GM19452 (cell line): ENCODE data around the gene KIRREL3.

Experiments
- ATAC-seq: cut with Tn5 transposase; IDR thresholded peaks from one replicate; pipeline ENCODE4 v1.9.1; 2021; ENCODE audit not compliant: unreplicated experiment

Gene KIRREL3

DNA sequence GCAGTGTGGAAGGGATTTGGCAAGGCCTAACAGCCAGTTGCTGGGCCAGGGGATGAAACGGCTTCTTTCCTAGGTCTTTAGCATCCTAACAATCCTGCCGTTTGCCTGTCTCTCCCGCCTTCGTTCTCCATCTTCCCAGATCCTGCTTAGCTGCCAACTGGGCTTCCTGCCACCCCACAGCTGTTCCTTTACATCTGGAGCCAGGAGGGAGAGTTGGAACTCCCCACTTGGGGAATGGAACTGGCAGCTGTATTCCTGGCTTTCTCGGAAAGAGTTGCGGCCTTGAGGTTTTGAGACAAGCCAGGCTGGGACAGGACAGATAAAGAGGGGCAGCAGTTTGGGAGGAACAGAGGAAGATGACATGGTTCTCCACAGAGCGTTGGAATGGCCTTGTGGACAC is 585.4 kb downstream of the KIRREL3 start:
- no peak for ATAC-seq

GRCh38 chr11:126414615-126415014 is 586.0 kb downstream of the KIRREL3 start:
- no peak for ATAC-seq

- ATAC-seq: no peak
These were observed 586.6 kb downstream of the KIRREL3 start for GRCh38 chr11:126413843-126414405.

DNA sequence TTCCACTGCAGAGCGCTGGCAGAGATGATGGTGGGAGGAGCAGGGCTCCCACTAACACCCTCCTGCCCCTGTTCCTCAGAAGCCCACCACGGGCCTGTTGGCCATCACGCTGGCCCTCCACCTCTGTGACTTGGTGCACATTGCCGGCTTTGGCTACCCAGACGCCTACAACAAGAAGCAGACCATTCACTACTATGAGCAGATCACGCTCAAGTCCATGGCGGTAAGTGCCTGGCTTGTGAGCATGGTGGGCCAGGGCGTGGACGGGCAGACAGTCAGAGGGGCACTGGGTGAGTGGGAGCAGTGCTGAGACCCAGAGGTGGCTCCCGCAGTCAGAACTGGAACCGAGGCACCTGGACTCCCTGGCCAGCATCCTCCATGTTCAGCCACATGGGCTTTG is 587.1 kb downstream of the KIRREL3 start:
- ATAC-seq: no peak

GRCh38 chr11:126411971-126412381 is 588.6 kb downstream of the KIRREL3 start:
- ATAC-seq: no peak

DNA sequence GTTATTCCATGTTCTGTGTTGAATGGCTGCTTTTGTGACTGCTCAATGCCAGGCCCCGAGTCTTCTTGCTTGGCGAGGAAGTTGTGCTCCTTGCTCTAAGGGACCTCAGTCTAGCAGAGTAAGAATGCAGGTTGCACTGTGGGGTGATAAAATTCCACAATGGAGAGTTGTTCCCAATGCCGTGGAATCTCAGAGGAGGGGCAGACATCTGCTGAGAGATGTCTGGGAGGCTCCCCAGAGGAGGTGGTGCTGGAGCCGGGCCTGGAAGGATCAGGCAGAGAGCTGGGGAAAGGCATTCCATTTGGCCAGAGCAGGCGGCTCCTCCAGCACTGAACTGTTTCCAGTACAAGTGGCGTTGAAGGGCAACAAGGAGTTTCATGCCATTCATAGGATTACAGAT is 589.9 kb downstream of the KIRREL3 start:
- ATAC-seq: no peak

GRCh38 chr11:126409620-126409985 is 591.0 kb downstream of the KIRREL3 start:
- no peak for ATAC-seq

DNA sequence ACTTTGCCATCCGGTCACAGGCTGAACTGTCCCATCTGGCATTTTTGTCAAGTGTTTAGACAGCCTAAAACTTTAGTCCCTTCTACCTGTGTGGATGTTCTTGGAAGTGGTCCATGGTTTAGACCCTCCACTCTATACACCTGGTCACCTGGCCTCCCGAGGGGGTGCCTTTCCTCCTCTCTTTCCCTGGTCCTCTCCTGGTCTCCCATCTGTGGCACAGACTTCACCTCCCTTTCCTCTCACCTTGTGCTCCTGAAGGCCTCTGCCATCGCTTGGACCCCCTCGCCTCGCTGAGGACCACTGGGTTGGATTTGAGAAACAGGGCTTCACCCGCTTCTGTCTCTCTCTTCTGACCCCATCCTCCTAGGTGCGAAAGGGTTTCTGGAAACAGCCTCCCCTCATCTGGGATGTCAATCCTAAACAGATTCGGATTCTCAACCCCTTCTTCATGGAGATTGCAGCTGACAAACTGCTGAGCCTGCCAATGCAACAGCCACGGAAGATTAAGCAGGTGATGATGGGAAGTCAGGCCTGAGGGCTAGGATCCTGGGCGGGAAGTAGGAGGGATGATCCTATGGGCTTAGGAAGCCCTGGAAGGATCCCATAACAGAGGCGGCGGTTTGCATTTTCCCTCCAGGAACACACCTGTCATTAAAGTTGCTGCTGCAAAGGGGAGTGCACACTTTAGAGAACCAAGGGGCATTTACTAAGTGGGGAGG is 591.5 kb downstream of the KIRREL3 start:
- no peak for ATAC-seq

DNA sequence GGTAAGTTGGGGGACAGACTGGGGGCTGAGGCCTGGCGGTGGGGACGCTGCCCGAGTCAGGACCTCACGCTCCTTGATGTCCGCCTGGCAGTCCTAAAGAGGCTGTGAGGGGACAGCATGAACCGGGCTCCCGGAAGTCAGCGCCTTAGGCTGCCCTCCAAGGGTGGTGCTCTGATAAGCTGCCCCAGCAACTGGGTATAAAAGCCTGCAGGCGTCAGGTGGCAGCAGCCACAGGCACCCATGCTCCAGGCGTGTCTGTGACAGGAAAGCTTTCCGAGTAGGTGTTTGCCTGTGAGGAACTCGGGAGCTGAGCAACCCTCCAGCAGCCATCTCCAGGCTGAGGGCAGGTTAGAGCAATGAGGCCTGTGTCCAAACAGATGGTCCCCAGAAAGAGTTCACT is 592.1 kb downstream of the KIRREL3 start:
- ATAC-seq: no peak

DNA sequence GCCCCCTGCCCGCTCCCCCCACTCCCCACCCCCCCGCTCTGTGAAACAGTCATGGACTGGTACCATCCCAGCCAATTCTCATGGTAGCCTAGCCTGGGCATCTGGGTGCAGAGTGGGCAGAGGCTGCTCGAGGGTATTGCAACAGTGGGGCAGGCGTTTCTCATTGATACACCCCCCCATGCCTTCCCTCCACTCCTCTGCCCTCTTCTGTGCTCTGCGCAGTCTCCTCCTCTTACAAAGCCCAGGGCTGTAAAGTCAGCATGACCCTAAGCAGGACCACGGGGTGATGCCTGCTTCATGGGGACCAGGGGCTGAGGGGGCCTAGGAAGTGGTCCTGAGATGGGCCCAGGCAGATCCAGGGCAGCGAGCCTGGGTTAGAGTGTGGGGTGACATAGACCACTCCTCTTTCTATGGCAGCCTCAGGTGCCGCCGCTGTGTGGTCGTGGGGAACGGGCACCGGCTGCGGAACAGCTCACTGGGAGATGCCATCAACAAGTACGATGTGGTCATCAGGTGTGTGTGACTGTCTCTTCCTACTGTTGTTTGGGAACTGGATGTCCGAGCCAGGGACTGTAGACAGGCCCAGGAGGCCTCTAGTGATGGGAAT is 592.8 kb downstream of the KIRREL3 start:
- ATAC-seq: no peak

DNA sequence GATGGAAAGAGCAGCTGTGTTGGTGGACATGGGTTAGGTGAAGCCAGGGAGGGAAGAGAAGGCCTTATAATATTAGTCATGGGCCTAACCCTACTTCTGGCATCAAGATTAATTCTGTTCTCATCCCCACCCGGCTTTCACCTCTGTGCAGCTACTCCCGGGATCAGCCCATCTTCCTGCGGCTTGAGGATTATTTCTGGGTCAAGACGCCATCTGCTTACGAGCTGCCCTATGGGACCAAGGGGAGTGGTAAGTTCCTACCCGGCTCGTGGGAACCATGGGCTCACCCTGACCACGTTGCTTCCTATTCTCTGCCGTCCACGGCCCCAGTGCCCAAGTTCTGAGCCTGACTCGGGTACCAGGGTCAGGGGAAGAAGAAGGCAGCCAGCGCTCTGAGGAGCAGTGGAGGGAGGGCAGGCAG is 593.5 kb downstream of the KIRREL3 start:
- no peak for ATAC-seq

DNA sequence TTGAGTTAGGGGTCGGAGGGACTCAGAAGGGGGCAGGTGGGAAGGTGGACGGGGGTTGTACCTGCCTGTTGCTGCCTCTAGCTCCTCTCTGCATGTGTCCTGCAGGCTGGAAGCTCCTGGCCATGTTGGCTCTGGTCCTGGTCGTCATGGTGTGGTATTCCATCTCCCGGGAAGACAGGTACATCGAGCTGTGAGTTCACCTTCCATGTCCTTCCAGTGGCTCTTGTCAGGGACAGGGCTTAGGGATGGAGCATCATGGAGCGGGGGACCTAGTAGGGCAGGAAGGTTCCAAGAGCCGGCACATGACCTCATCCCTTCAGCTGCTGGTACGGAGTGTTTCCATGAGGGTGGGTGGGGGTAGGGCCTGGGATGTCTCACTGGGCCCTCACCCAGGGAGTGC is 594.2 kb downstream of the KIRREL3 start:
- no peak for ATAC-seq

DNA sequence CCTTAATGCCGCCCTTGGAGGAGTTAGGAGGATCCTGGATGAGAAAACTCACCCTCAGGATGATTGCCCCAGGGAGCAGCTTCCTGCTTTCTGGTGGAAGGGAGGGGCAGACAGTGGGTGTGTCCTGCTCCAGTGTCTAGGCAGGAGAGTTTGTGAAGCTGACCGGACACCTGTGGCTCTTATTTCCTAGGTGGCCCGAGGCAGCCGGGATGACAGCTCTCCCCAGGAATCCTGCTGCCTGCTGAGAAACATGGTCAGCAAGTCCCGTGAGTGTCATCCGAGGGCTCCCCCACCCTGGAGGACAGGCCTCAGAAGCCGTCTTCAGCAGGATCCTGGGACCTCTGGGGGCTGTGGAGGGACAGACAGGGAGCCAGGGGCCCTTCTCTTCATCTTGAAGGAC is 594.7 kb downstream of the KIRREL3 start:
- no peak for ATAC-seq

DNA sequence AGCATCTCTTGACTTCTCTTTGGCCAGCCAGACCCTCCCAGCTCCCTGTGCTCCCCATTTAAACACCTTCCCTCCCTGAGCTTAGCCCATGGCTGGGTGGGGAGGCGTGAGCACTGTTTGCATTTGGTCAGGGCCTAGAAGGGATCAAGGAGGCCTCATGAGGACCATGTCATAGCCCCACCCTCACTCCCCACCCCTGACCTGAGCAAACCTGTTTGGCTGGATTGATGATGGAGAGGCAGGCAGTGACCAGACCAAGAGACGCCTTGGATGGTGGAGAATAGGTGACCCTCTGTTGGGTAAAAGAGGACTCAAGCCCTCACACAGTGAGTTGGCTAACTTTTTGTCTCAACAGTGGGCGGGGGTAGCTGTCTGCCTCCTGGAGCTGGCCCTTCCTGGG is 595.2 kb downstream of the KIRREL3 start:
- no peak for ATAC-seq

- ATAC-seq: no peak
These were observed 596.2 kb downstream of the KIRREL3 start for GRCh38 chr11:126404367-126404766.

- ATAC-seq: peak; percentile 98
These were observed 596.9 kb downstream of the KIRREL3 start for GRCh38 chr11:126403658-126404057.

DNA sequence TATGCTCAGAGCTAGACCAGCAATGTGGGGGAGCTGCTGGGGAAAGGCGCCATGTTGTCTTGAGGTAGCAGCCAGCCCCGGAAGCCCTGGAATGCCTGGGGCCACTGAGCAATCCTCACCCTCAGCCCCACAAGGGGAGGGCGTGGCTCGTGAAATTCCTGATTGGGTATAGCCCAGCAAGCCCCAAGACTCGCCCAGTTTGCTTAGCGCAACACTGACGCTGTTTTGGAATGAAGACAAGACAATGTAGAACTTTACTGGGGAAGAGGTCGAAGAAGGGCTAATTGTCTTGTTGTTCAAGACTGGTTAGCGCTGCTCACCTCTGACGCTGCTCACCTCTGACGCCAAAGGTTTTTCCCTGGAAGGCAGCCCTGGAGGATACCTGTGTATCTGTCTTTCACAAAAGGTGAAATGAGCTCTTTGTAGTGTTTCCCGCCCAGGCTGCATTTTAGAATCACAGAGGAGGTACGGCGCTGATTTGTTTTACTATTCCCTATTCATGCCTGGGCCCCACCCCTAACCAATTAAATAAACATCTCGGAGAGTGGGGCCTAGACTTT is 597.5 kb downstream of the KIRREL3 start:
- ATAC-seq: no peak

DNA sequence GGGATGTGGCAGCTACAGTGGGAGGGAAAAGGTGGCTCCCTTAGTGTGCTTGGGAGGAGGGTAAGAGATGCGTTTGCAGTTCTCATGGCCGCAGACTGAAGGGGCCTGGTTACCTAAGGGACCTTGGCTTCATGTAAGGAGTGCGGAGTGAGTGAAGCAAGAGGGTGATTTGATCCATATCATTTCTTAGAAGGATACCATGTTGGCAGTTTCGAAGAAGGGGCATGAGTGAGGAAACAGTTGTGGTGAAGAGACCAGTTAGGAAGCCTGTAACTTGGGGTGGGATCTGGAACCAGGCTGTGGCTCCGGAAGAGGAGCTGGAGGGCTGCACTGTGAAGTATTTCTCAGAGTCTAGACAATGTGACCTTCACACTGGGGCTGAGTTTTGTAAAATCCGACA is 600.1 kb downstream of the KIRREL3 start:
- no peak for ATAC-seq

GRCh38 chr11:126400019-126400418 is 600.6 kb downstream of the KIRREL3 start:
- ATAC-seq: no peak

- no peak for ATAC-seq
These were observed 601.8 kb downstream of the KIRREL3 start for GRCh38 chr11:126398721-126399120.

DNA sequence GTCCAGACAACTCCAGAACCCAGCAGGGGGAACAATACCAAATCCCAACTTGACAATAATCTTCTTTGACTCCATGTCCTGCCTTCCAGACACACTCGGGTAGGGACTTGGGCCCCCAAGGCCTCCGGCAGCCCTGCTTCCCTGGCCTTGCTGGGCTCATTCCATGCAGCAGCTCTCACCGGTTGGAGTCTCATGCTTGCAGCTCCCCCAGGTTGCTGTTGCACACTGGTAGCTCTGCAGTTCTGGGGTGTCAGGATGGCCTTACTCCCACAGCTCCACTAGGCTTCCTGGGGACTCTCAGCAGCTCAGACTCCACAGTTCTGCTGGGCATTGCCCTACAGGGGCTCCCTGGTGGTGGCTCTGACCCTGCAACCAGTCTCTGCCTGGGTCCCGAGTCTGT is 602.3 kb downstream of the KIRREL3 start:
- no peak for ATAC-seq

DNA sequence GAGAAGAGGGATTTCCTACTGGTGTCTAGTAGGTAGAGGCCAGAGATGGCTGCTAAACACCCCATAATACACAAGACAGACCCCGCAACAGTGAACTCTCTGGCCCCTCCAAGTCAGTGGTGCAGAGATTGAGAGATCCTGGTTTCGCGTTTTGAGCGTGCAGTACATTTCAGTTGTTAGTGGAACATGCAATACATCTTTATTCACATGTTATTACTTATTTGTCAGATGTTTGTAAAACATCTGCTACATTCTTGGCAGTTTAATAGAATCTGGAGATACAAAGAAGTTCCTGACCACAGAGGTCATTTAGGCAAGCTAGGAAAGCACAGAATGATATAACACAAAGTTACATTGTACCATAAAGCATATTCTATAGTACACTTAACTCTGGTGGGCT is 603.6 kb downstream of the KIRREL3 start:
- ATAC-seq: no peak
